GM13977 (cell line): Measurements from ENCODE around the gene IFITM2.

Source experiments
- DNase-seq: peaks from one replicate; pipeline ENCODE4 v3.0.0; 2012; ENCODE audit warnings: low spot score
- CTCF ChIP-seq: IDR thresholded peaks from 2 replicates; pipeline ENCODE4 v1.5.1; 2012; ENCODE audit warnings: mild to moderate bottlenecking, control low read depth; ENCODE audit not compliant: insufficient read depth; ENCODE audit errors: extremely low read depth, missing control alignments
- in situ Hi-C: fragments of 300-500 bp; cut with MboI; formaldehyde crosslinking; loops from one replicate; pipeline ENCODE4 v1.12.0; 2022; ENCODE audit warnings: low sequenced_read_pairs, low pct_unique_long_range_greater_than_20kb, mixed read lengths, inconsistent platforms; ENCODE audit not compliant: unreplicated experiment

The IFITM2 gene

GRCh38 chr11:350723-351255, 43.2 kb downstream of the IFITM2 start:
- in situ Hi-C loops, result loop anchor here (10.0 kb wide), 1 partner anchor 46 kb away; the partner anchor contains the start of gene IFITM2
- DNase-seq, result no peak
- TF ChIP-seq CTCF, result no peak

DNA sequence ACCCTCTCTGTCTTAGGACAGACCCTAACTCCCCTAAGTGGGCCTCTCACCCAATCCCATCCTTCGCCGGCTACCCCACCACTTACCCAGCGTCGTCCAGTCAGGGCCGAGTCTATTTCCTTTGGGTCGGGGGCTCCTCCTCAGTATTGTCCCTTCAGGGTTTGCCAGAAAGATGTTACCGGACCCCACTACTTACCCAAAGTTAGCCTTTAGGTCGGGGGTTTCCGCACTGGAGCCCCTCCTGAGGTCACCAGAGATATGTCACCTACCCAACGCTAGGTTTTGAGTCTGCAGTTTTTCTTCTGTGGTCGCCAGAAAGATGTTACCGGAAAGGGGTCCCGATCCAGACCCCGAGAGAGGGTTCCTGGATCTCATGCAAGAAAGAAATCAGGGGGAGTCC, 43.8 kb downstream of the IFITM2 start:
- in situ Hi-C loops, result loop anchor here (10.0 kb wide), 1 partner anchor 47 kb away; the partner anchor contains the start of gene IFITM2
- no peak for TF ChIP-seq CTCF
- no peak for DNase-seq

DNA sequence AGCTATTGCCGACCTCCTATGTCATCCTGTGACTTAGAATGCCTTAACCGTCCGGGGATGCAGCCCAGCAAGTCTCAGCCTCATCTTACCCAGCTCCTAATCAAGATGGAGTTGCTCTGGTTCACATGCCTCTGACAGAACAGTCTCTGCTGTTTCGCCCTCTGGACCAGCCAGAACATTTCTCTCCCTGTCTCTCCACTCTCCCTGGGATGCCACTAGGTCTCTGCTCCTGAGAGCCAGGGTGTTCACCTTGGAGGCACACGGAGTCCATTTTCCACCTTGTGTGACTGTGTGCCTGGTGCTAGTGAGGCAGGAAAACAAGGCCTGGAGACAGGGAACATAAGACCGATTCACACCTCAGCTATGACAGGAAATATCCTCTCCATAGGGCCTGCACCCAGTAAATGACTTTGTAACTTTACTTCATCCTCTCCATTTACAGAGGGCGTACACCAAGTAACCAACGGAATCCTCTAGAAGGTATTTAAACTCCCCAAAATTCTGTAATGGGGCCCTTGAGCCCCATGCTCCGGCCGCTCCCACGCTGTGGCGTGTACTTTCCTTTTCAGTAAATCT, 44.9 kb downstream of the IFITM2 start:
- TF ChIP-seq CTCF, result no peak
- no peak for DNase-seq
- in situ Hi-C loops, result loop anchor here (10.0 kb wide), 1 partner anchor 48 kb away; the partner anchor contains the start of gene IFITM2

- TF ChIP-seq CTCF, result no peak
- in situ Hi-C loops, result loop anchor here (10.0 kb wide), 1 partner anchor 49 kb away; the partner anchor contains the start of gene IFITM2
- DNase-seq, result no peak
These were observed 45.7 kb downstream of the IFITM2 start for GRCh38 chr11:353179-353873.

- TF ChIP-seq CTCF, result no peak
- in situ Hi-C loops, result loop anchor here (10.0 kb wide), 1 partner anchor 51 kb away; the partner anchor contains the start of gene IFITM2
- DNase-seq, result peak; percentile 94
These were observed 48.2 kb downstream of the IFITM2 start for GRCh38 chr11:355581-356458.

GRCh38 chr11:356610-357009, 49.0 kb downstream of the IFITM2 start:
- in situ Hi-C loops, result loop anchor here (10.0 kb wide), 1 partner anchor 52 kb away; the partner anchor contains the start of gene IFITM2
- no peak for DNase-seq
- TF ChIP-seq CTCF, result no peak
